ENCODE measurements around the gene ASPRV1.

ASPRV1 gene

GRCh38 chr2:69988086-69988635, 26.7 kb upstream of the ASPRV1 start:
- no peak for DNase-seq

- no peak for DNase-seq
Measured at GRCh38 chr2:69986691-69987090, 25.3 kb upstream of the ASPRV1 start.

GRCh38 chr2:69985688-69986087, 24.3 kb upstream of the ASPRV1 start:
- no peak for DNase-seq

GRCh38 chr2:69985216-69985615, 23.8 kb upstream of the ASPRV1 start:
- DNase-seq, result no peak

GRCh38 chr2:69983392-69983966, 22.0 kb upstream of the ASPRV1 start:
- no peak for DNase-seq

GRCh38 chr2:69979902-69980807, 18.7 kb upstream of the ASPRV1 start:
- no peak for DNase-seq

GRCh38 chr2:69977906-69978482, 16.6 kb upstream of the ASPRV1 start:
- DNase-seq, result no peak

GRCh38 chr2:69977186-69977585, 15.8 kb upstream of the ASPRV1 start:
- DNase-seq, result no peak

- DNase-seq, result no peak
Measured at GRCh38 chr2:69975853-69976462, 14.5 kb upstream of the ASPRV1 start.

GRCh38 chr2:69975136-69975852, 13.9 kb upstream of the ASPRV1 start:
- no peak for DNase-seq

GRCh38 chr2:69973335-69973735, 11.9 kb upstream of the ASPRV1 start:
- no peak for DNase-seq

GRCh38 chr2:69972822-69973221, 11.4 kb upstream of the ASPRV1 start:
- no peak for DNase-seq

- DNase-seq, result no peak
Measured at GRCh38 chr2:69969991-69970390, 8.6 kb upstream of the ASPRV1 start.

GRCh38 chr2:69969126-69969983, 7.9 kb upstream of the ASPRV1 start:
- no peak for DNase-seq

GRCh38 chr2:69968609-69969008, 7.2 kb upstream of the ASPRV1 start:
- no peak for DNase-seq

GRCh38 chr2:69966496-69966895, 5.1 kb upstream of the ASPRV1 start:
- DNase-seq, result no peak

- DNase-seq, result no peak
Measured at GRCh38 chr2:69965756-69966445, 4.5 kb upstream of the ASPRV1 start.

- no peak for DNase-seq
Measured at GRCh38 chr2:69964353-69964841, 3.0 kb upstream of the ASPRV1 start.

GRCh38 chr2:69962986-69963730, 1.7 kb upstream of the ASPRV1 start:
- no peak for DNase-seq

- no peak for DNase-seq
Measured at GRCh38 chr2:69960821-69961220, 610 bp downstream of the ASPRV1 start.

All from effector CD4-positive, alpha-beta T cell (primary cell).